B cell (primary cell): ENCODE results near the gene DCAF4. TPM values are rescaled to one million over a fixed set of nuclear protein-coding genes. Genes with fewer than 3 reads are reported as not detected.

Source experiments
- ATAC-seq: fragments of 200-7000 bp; cut with Tn5 transposase; one replicate; pipeline ENCODE4 v1.10.0; 2021; ENCODE audit warnings: low read depth, mild to moderate bottlenecking, moderate number of reproducible peaks, moderate library complexity
- CTCF ChIA-PET: fragments of 350-600 bp; sonication (Branson Sonifier 250); formaldehyde crosslinking; loops from one replicate; lab custom pipeline; 2021; ENCODE audit warnings: antibody characterized with exemption, inconsistent platforms; lab: Charles Lee
- POLR2A ChIA-PET: fragments of 350-600 bp; sonication (Branson Sonifier 250); formaldehyde crosslinking; loops from one replicate; lab custom pipeline; 2021; ENCODE audit warnings: antibody characterized with exemption; lab: Charles Lee
- DNase-seq: peaks from one replicate; pipeline ENCODE4 v3.0.0; 2013
- H2AFZ ChIP-seq: 2 replicates; pipeline ENCODE4 v1.6.1; 2012; ENCODE audit warnings: mild to moderate bottlenecking, low read depth, low read length; ENCODE audit not compliant: insufficient read depth, poor library complexity, severe bottlenecking
- H3K27ac ChIP-seq, 2 donors: 1 replicate in 1 of 2; 2 replicates in 1 of 2; pipeline ENCODE4 v1.5.1; 2012 to 2013; ENCODE audit warnings: low read length in 2 of 2, mild to moderate bottlenecking in 2 of 2, moderate library complexity in 1 of 2
- H3K27me3 ChIP-seq, 4 experiments: fragments of 200-600 bp in 1 of 4; sonication (generic) in 1 of 4; replicated peaks in 1 of 4; 1 replicate in 2 of 4; 2 replicates in 2 of 4; pipeline versions ENCODE4 v1.6.1 to v1.7.0; 2013 to 2016; ENCODE audit warnings: low read length in 3 of 4, mild to moderate bottlenecking in 2 of 4, mixed read lengths in 1 of 4, moderate library complexity in 1 of 4; ENCODE audit not compliant: insufficient read depth in 4 of 4, control insufficient read depth in 3 of 4; ENCODE audit errors: control extremely low read depth in 1 of 4
- H3K36me3 ChIP-seq, 2 experiments: replicated peaks in 1 of 2; 1 replicate in 1 of 2; 2 replicates in 1 of 2; pipeline versions ENCODE4 v1.6.1 to v1.7.1; 2013; ENCODE audit warnings: low read length in 1 of 2; ENCODE audit not compliant: insufficient read depth in 2 of 2, control insufficient read depth in 1 of 2; ENCODE audit errors: control extremely low read depth in 1 of 2, extremely low read depth in 1 of 2
- H3K4me1 ChIP-seq, 2 donors: fragments of 200-600 bp in 1 of 2; sonication (generic) in 1 of 2; 1 replicate in 1 of 2; 2 replicates in 1 of 2; pipeline versions ENCODE4 v1.5.1 to v1.6.1; 2013 to 2017; ENCODE audit warnings: low read length in 2 of 2; ENCODE audit not compliant: control insufficient read depth in 2 of 2, insufficient read depth in 2 of 2
- H3K4me2 ChIP-seq: replicated peaks from 2 replicates; pipeline ENCODE3; 2012; ENCODE audit warnings: mild to moderate bottlenecking, low read depth, low read length; ENCODE audit not compliant: poor library complexity, severe bottlenecking
- H3K4me3 ChIP-seq, 5 experiments: fragments of 200-600 bp in 1 of 5; sonication (generic) in 1 of 5; 1 replicate in 3 of 5; 2 replicates in 2 of 5; pipeline versions ENCODE4 v1.5.1 to v1.7.0; 2011 to 2016; ENCODE audit warnings: low read length in 4 of 5, mild to moderate bottlenecking in 4 of 5, low read depth in 2 of 5, control low read depth in 1 of 5, moderate library complexity in 1 of 5; ENCODE audit not compliant: insufficient read depth in 1 of 5; ENCODE audit errors: control extremely low read depth in 1 of 5, extremely low read depth in 1 of 5
- H3K79me2 ChIP-seq: fragments of 200-600 bp; sonication (generic); one replicate; pipeline ENCODE4 v1.6.0; 2016; ENCODE audit warnings: low read length; ENCODE audit not compliant: control insufficient read depth, insufficient read depth
- H3K9ac ChIP-seq: fragments of 200-600 bp; sonication (generic); 2 replicates; pipeline ENCODE4 v1.6.1; 2017; ENCODE audit warnings: mild to moderate bottlenecking, low read length, moderate library complexity
- H3K9me3 ChIP-seq, 3 donors: one replicate each; pipeline versions ENCODE4 v1.6.1 to v1.7.1; 2013; ENCODE audit warnings: low read length in 2 of 3; ENCODE audit not compliant: control insufficient read depth in 2 of 3, insufficient read depth in 1 of 3; ENCODE audit errors: control extremely low read depth in 1 of 3
- H4K20me1 ChIP-seq: 2 replicates; pipeline ENCODE4 v1.6.0; 2012; ENCODE audit warnings: mild to moderate bottlenecking, low read length; ENCODE audit not compliant: insufficient read depth, control insufficient read depth, poor library complexity, severe bottlenecking
- H3K27ac Mint-ChIP-seq: one replicate; pipeline ENCODE4 v1.8.0; 2021; ENCODE audit warnings: mixed read lengths
- H3K27me3 Mint-ChIP-seq: one replicate; pipeline ENCODE4 v1.8.0; 2021; ENCODE audit warnings: mixed read lengths
- H3K4me1 Mint-ChIP-seq: one replicate; pipeline ENCODE4 v1.8.0; 2021; ENCODE audit warnings: mixed read lengths
- H3K4me3 Mint-ChIP-seq: one replicate; pipeline ENCODE4 v1.8.0; 2021; ENCODE audit warnings: mixed read lengths
- H3K9me3 Mint-ChIP-seq: one replicate; pipeline ENCODE4 v1.8.0; 2022; ENCODE audit warnings: mixed read lengths; ENCODE audit not compliant: insufficient read depth
- EZH2 ChIP-seq: IDR thresholded peaks from 2 replicates; pipeline ENCODE4 v1.6.1; 2012; ENCODE audit warnings: borderline replicate concordance, low read depth, mild to moderate bottlenecking, moderate library complexity, low read length; ENCODE audit not compliant: insufficient read depth, poor library complexity, severe bottlenecking
- WGBS: methylation state at CpG from one replicate; pipeline ENCODE4 v1.1.5; 2013; ENCODE audit warnings: missing lambda C conversion rate; ENCODE audit not compliant: insufficient coverage; 5-methylcytosine and 5-hydroxymethylcytosine counted together
- intact Hi-C: fragments of 100-400 bp; cut with micrococcal nuclease; formaldehyde crosslinking; loops from one replicate; pipeline ENCODE4 v1.10.0; 2022
- polyA plus RNA-seq: library from polyadenylated mRNA; depleted of rRNA; stranded (reverse); fragments of >200 nt; gene quantifications from 2 replicates; pipeline ENCODE4 v1.2.3, GENCODE V29; 2012
- total RNA-seq, 2 donors: library from RNA; stranded (reverse); fragments of 120-200 nt in 1 of 2; gene quantifications; 1 replicate in 1 of 2; 2 replicates in 1 of 2; pipeline versions ENCODE4 v1.2.3 to v1.2.4, GENCODE V29; 2013 to 2022
- TF ChIP-seq, protein P1 (sequence below): fragments of 200-600 bp; IDR thresholded peaks from one replicate; pipeline ENCODE4 v1.8.0; 2022; ENCODE audit warnings: antibody characterized with exemption, mild to moderate bottlenecking

The DCAF4 gene
- total and polyA plus RNA-seq, 2 donors (not counting 1 experiment from before 2014, with no cell fraction given), result 35.3 to 54.6 TPM

DNA sequence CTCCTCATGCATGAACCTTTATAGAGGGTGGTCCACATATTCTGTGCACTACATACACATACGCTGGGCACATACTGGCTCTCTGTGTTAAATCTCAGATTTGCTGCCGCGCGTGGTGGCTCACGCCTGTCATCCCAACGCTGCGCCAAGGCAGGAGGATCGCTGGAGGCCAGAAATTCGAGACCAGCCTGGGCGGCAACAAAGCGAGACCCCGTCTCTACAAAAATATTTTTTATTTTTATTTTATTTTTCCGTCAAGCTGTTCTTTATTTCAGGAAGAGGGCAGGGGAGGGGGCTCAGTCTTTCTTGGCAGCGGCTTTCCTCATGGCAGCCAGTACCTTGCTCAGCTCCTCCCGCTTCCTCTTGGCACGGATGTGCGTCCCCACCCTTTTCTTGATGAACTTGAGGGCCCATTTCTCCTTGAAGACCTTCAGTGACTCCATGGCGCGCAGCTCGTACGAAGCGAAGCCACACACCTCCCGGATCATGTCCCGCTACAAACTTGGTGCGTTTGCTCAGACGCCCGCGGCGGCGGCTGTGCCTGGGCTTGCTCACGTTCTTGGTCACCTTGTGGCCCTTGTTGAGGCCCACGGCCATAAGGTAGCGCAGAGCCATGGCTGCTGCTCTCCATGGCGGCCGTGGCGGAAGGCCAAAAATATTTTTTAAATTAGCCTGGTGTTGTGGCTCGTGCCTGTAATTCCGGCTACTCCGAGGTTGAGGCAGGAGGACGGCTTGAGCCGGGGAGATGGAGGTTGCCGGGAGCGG, 3.2 kb downstream of the DCAF4 start:
- Mint-ChIP-seq H3K27me3 (no peaks in the 10 kb centered on the region), H3K9me3 (no peaks in the 10 kb centered on the region), H3K4me3 (no peak overlapping the region), H3K27ac (no peak overlapping the region), H3K4me1 (peaks cover 21% of the 10 kb centered on the region)
- TF ChIP-seq, protein P1, sequence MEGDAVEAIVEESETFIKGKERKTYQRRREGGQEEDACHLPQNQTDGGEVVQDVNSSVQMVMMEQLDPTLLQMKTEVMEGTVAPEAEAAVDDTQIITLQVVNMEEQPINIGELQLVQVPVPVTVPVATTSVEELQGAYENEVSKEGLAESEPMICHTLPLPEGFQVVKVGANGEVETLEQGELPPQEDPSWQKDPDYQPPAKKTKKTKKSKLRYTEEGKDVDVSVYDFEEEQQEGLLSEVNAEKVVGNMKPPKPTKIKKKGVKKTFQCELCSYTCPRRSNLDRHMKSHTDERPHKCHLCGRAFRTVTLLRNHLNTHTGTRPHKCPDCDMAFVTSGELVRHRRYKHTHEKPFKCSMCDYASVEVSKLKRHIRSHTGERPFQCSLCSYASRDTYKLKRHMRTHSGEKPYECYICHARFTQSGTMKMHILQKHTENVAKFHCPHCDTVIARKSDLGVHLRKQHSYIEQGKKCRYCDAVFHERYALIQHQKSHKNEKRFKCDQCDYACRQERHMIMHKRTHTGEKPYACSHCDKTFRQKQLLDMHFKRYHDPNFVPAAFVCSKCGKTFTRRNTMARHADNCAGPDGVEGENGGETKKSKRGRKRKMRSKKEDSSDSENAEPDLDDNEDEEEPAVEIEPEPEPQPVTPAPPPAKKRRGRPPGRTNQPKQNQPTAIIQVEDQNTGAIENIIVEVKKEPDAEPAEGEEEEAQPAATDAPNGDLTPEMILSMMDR, result no peak
- no peak for TF ChIP-seq EZH2
- peaks cover 64% of the 10 kb centered on the region for H3K79me2 ChIP-seq
- no peaks in the 10 kb centered on the region for H3K27me3 ChIP-seq
- peaks cover 10 to 23% of the 10 kb centered on the region in 2 donors for H3K4me1 ChIP-seq
- ATAC-seq (no peak), DNase-seq (no peak)
- 96% methylated on average over 38 of the region's 43 CpGs for WGBS
- no peak overlapping the region for H3K27ac ChIP-seq
- H3K36me3 ChIP-seq, result peaks cover 0 to 2% of the 10 kb centered on the region in 2 experiments
- H3K4me2 ChIP-seq, result no peak overlapping the region
- H4K20me1 ChIP-seq, result peaks cover 40% of the 10 kb centered on the region
- H2AFZ ChIP-seq, result no peak overlapping the region
- H3K9ac ChIP-seq, result no peak overlapping the region
- intact Hi-C loops, result loop anchor here (5.0 kb wide), 1 partner anchor 1683 kb away; the partner anchor contains the start of gene LTBP2
- ChIA-PET CTCF (no interaction called here), POLR2A (no interaction called here)
- no peaks in the 10 kb centered on the region for H3K9me3 ChIP-seq
- no peak overlapping the region for H3K4me3 ChIP-seq

DNA sequence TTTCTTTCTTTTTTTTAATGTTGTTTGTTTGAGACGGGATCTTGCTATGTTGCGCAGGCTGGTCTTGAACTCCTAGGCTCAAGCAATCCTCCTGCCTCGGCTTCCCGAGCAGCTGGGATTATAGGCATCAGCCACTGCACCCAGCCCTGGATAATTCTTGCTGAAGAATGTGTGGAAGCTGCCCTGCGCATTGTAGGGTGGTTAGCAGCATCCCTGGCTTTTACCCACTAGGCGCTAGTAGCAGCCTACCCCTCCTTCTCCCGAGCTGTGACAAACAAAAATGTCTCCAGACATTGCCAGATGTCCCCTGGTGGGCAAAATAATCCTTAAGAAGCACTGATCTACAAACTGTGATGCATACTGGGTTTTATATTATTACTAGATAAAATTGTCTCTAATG, 6.6 kb downstream of the DCAF4 start:
- Histone ChIP-seq H3K36me3 (peaks cover 0 to 5% of the 10 kb centered on the region in 2 experiments), H4K20me1 (peaks cover 44% of the 10 kb centered on the region), H3K27me3 (no peaks in the 10 kb centered on the region), H2AFZ (no peak overlapping the region), H3K9ac (no peak overlapping the region), H3K9me3 (no peaks in the 10 kb centered on the region), H3K4me3 (no peak overlapping the region), H3K4me1 (peaks cover under 1 to 4% of the 10 kb centered on the region in 2 donors), H3K27ac (no peak overlapping the region), H3K4me2 (no peak overlapping the region), H3K79me2 (peaks cover 91% of the 10 kb centered on the region)
- peaks cover 20% of the 10 kb centered on the region for H3K4me1 Mint-ChIP-seq
- 100% methylated on average over 4 of the region's 7 CpGs for WGBS
- CTCF ChIA-PET, result interaction anchor here (0.5 to 1.5 kb wide), 2 partner anchors 16 to 29 kb away, joined by 4 read pairs; no protein-coding TSS in a partner anchor
- H3K9me3 Mint-ChIP-seq, result no peaks in the 10 kb centered on the region
- TF ChIP-seq, protein P1, result no peak
- TF ChIP-seq EZH2, result no peak
- H3K4me3 Mint-ChIP-seq, result no peak overlapping the region
- no peaks in the 10 kb centered on the region for H3K27me3 Mint-ChIP-seq
- ATAC-seq (no peak), DNase-seq (no peak)
- POLR2A ChIA-PET, result no interaction called here
- H3K27ac Mint-ChIP-seq, result no peak overlapping the region
- intact Hi-C loops, result no loop called here
